HepG2 (cell line): ENCODE data around the gene HOXA10. TPM values are rescaled to one million over a fixed set of nuclear protein-coding genes. Genes with fewer than 3 reads are reported as not detected.

Experiments used
- IKZF1 ChIP-seq: fragments of 450-650 bp; IDR thresholded peaks from 2 replicates; pipeline ENCODE4 v1.7.1; 2016
- KDM4B ChIP-seq: sonication (generic); formaldehyde crosslinking; IDR thresholded peaks from 2 replicates; pipeline ENCODE4 v1.4.0; 2020; ENCODE audit warnings: missing genetic modification reagents
- KLF9 ChIP-seq: IDR thresholded peaks from 2 replicates; pipeline ENCODE4 v1.6.1; 2016; ENCODE audit warnings: low read depth
- KMT2A ChIP-seq: sonication (generic); formaldehyde crosslinking; IDR thresholded peaks from 2 replicates; pipeline ENCODE4 v1.4.0; 2020; ENCODE audit warnings: missing genetic modification reagents
- MED1 ChIP-seq: sonication (generic); formaldehyde crosslinking; IDR thresholded peaks from 2 replicates; pipeline ENCODE4 v1.4.0; 2020; ENCODE audit warnings: missing genetic modification reagents
- PAXIP1 ChIP-seq: sonication (generic); formaldehyde crosslinking; conservative IDR thresholded peaks from 2 replicates; pipeline ENCODE4 v1.4.0; 2020; ENCODE audit warnings: mild to moderate bottlenecking, missing genetic modification reagents, moderate library complexity
- RFXANK ChIP-seq: IDR thresholded peaks from 2 replicates; pipeline ENCODE4 v1.6.1; 2016
- TBX2 ChIP-seq: sonication (generic); formaldehyde crosslinking; IDR thresholded peaks from 2 replicates; pipeline ENCODE4 v1.5.0; 2020; ENCODE audit warnings: missing genetic modification reagents, mild to moderate bottlenecking, borderline replicate concordance
- TCF12 ChIP-seq, 2 experiments: fragments of 450-650 bp in 1 of 2; sonication (generic) in 1 of 2; formaldehyde crosslinking in 1 of 2; IDR thresholded peaks; 2 replicates each; pipeline versions ENCODE4 v1.6.1 to v1.8.0; 2017 to 2022; ENCODE audit warnings: antibody characterized with exemption in 1 of 2, mild to moderate bottlenecking in 1 of 2, missing genetic modification reagents in 1 of 2, moderate library complexity in 1 of 2
- YY1 ChIP-seq: IDR thresholded peaks from 2 replicates; pipeline ENCODE4 v1.6.1; 2011; ENCODE audit warnings: low read length, low read depth, moderate library complexity, mild to moderate bottlenecking; ENCODE audit not compliant: insufficient read depth, insufficient replicate concordance
- ZNF17 ChIP-seq: sonication (generic); formaldehyde crosslinking; IDR thresholded peaks from 2 replicates; pipeline ENCODE4 v1.5.0; 2020; ENCODE audit warnings: mild to moderate bottlenecking, missing genetic modification reagents
- ZNF276 ChIP-seq: sonication (generic); formaldehyde crosslinking; IDR thresholded peaks from 2 replicates; pipeline ENCODE4 v1.4.0; 2020; ENCODE audit warnings: mild to moderate bottlenecking, low read depth, missing genetic modification reagents
- ZNF333 ChIP-seq: sonication (generic); formaldehyde crosslinking; IDR thresholded peaks from 2 replicates; pipeline ENCODE4 v1.4.0; 2020; ENCODE audit warnings: mild to moderate bottlenecking, missing genetic modification reagents, borderline replicate concordance
- ZNF556 ChIP-seq: sonication (generic); formaldehyde crosslinking; IDR thresholded peaks from 2 replicates; pipeline ENCODE4 v1.4.0; 2020; ENCODE audit warnings: mild to moderate bottlenecking, missing genetic modification reagents, borderline replicate concordance
- ZNF557 ChIP-seq: sonication (generic); formaldehyde crosslinking; IDR thresholded peaks from 2 replicates; pipeline ENCODE4 v1.4.0; 2020; ENCODE audit warnings: missing genetic modification reagents
- ZSCAN20 ChIP-seq: sonication (generic); formaldehyde crosslinking; IDR thresholded peaks from 2 replicates; pipeline ENCODE4 v1.4.0; 2020; ENCODE audit warnings: missing genetic modification reagents, mild to moderate bottlenecking, borderline replicate concordance
- ZSCAN22 ChIP-seq: sonication (generic); formaldehyde crosslinking; IDR thresholded peaks from 2 replicates; pipeline ENCODE4 v1.4.0; 2020; ENCODE audit warnings: mild to moderate bottlenecking, missing genetic modification reagents
- polyA plus RNA-seq, 8 experiments: library from polyadenylated mRNA; depleted of rRNA in 3 of 8; stranded (reverse) in 7 of 8; unstranded in 1 of 8; fragments of >200 nt; fragmentation: Illumina TruSeq in 4 of 8; extraction: Trizol in 4 of 8; gene quantifications; 2 replicates each; pipeline versions ENCODE4 v1.2.1 to v1.2.3, GENCODE V29; 2011 to 2016; ENCODE audit warnings: low read depth in 4 of 8, missing spikeins in 1 of 8, mixed read lengths in 1 of 8; ENCODE audit not compliant: insufficient read depth in 1 of 8
- total RNA-seq, 5 experiments: library from RNA; depleted of rRNA; stranded (reverse); fragments of >200 nt; fragmentation: Illumina TruSeq; extraction: Trizol; gene quantifications; 2 replicates each; pipeline ENCODE4 v1.2.3, GENCODE V29; 2016; ENCODE audit warnings: low read depth in 1 of 5
- TF ChIP-seq, protein P1 (sequence below): sonication (generic); formaldehyde crosslinking; IDR thresholded peaks from 2 replicates; pipeline ENCODE4 v1.4.0; 2020; ENCODE audit warnings: missing genetic modification reagents; ENCODE audit errors: not compliant biosample characterization

The HOXA10 gene
- total and polyA plus RNA-seq, 2 of the 13 experiments (the other 11 are each of a cell fraction or from before 2014, with no cell fraction given), result not detected

DNA sequence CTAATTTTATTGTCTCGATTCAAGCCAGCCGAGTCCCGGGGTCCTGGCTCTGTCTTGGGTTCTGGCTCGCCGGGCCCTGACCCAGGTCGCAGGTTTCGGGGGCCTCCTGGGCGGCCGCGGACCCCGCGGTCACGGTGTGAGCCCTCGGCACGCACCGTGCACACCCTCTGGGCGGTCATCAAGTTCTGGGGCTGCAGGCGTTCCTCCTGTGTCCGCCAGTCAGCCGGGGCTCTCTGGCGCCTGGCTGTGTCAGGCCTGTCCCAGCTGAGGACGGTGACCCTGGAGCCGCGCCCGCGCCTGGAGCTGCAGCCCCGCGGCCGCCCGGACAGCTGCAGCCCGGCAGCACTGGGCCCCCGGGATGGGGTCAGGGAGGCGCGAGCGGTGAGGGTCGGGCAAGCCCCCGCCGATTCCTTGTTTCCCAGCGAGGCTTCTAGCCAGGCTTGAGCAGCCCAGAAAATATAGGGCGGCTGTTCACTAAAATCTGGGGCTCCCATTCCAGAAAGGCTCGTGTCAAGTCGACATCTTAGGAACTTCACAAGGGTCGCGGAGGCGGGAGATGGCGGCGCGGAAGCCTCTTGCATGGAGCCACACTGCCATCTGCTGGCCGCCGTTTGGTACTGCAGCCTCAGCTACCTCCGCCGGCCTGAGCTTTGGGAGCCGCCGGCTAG, 13.4 kb downstream of the HOXA10 start (continued):
- TF ChIP-seq PAXIP1 (CRISPR knock-in tag) (no peak), KMT2A (CRISPR knock-in tag) (peak; percentile 51; the same call in 1 of the 2 replicates), KDM4B (CRISPR knock-in tag) (no peak), ZSCAN20 (no peak), TCF12 (IDR thresholded peaks at IDR 0.05) (no peak), TCF12 (CRISPR knock-in tag; IDR thresholded peaks at IDR 0.05) (peak; percentile 57; the same call in 1 of the 2 replicates), KLF9 (no peak), ZNF556 (CRISPR knock-in tag) (0 out of 2 replicates have a peak, but pooled peaks have one; percentile 21), YY1 (peak; percentile 93), ZNF17 (CRISPR knock-in tag) (no peak), ZNF276 (CRISPR knock-in tag) (peak; percentile 74; the same call in 1 of the 2 replicates), TBX2 (CRISPR knock-in tag) (peak; percentile 52; the same call in 1 of the 2 replicates), ZSCAN22 (CRISPR knock-in tag) (no peak), ZNF557 (CRISPR knock-in tag) (no peak), IKZF1 (no peak), MED1 (no peak), RFXANK (no peak), ZNF333 (0 out of 2 replicates have a peak, but pooled peaks have one; percentile 63)
- TF ChIP-seq, protein P1, sequence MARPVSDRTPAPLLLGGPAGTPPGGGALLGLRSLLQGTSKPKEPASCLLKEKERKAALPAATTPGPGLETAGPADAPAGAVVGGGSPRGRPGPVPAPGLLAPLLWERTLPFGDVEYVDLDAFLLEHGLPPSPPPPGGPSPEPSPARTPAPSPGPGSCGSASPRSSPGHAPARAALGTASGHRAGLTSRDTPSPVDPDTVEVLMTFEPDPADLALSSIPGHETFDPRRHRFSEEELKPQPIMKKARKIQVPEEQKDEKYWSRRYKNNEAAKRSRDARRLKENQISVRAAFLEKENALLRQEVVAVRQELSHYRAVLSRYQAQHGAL, result no peak
